ENCODE results near the gene ZNF438. TPM values are rescaled to one million over a fixed set of nuclear protein-coding genes. Genes with fewer than 3 reads are reported as not detected.

The ZNF438 gene
- polyA plus RNA-seq, 4 donors, result 7.0 to 9.1 (median 8.6) TPM

DNA sequence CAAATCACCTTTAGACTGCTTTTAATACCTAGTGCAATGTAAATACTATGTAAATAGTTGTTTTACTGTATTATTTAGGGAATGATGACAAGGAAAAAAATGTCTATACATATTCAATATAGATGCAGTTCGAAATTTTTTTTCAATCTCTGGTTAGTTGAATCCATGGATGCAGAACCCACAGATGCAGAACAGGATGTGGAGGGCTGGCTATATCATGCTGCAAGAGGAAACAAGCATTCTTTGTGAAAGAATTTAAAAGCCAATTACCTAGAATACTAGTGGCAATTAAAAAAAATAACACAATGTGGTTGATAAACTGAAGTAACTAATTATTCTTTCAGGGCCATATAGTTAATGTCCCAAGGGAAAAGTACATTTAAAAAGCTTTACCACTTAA is 170.4 kb downstream of the ZNF438 start:
- DNase-seq (ENCODE audit: low read depth in 4 of 4, low spot score in 3 of 4), result no peak

GRCh38 chr10:30858499-30858898 is 173.2 kb downstream of the ZNF438 start:
- no peak for DNase-seq (ENCODE audit: low read depth in 4 of 4, low spot score in 3 of 4)

DNA sequence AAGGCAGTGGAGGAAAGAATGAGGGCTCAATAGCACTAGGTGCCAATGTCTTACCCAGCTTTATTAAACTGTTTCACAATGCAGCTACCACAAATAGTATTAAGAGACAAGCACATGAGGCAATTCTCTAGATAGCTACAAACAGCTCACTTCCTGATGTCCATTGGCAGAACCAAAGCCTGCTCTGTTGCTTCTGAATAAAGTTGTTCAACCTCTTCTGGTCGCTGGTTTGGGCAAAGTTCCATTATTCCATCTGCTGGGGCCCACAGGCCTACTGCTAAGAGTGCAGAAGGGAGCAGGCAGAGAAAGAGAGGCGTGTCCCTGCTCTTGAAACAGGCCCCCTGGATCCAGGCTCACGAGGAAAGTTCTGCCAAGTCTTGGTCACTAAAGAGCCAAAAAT is 173.9 kb downstream of the ZNF438 start:
- DNase-seq (ENCODE audit: low read depth in 4 of 4, low spot score in 3 of 4), result no peak

- DNase-seq (ENCODE audit: low read depth in 4 of 4, low spot score in 3 of 4), result no peak
Measured at GRCh38 chr10:30855131-30855530, 176.5 kb downstream of the ZNF438 start.

DNA sequence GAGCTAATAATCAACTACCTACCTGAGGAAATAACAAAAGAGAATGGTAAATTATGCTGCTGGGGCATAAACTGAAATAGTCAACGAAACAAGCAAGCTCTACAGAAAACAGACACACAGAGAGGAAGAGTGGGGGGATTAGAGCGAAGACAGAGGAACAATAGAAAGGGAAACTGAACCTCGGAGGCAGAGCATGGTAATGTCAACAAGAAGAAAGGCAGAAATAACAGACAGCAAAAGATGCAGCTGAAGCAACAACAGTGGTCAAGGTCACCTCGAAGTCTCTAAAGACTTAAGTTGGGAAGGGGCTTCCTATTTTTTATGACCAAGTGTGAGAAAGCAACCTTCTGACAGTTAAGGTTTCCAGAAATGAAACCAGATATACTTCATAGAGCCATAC is 177.0 kb downstream of the ZNF438 start:
- no peak for DNase-seq (ENCODE audit: low read depth in 4 of 4, low spot score in 3 of 4)

GRCh38 chr10:30853066-30853465 is 178.6 kb downstream of the ZNF438 start:
- DNase-seq (ENCODE audit: low read depth in 4 of 4, low spot score in 3 of 4), result no peak

- no peak for DNase-seq (ENCODE audit: low read depth in 4 of 4, low spot score in 3 of 4)
Measured at GRCh38 chr10:30850776-30851175, 180.9 kb downstream of the ZNF438 start.

DNA sequence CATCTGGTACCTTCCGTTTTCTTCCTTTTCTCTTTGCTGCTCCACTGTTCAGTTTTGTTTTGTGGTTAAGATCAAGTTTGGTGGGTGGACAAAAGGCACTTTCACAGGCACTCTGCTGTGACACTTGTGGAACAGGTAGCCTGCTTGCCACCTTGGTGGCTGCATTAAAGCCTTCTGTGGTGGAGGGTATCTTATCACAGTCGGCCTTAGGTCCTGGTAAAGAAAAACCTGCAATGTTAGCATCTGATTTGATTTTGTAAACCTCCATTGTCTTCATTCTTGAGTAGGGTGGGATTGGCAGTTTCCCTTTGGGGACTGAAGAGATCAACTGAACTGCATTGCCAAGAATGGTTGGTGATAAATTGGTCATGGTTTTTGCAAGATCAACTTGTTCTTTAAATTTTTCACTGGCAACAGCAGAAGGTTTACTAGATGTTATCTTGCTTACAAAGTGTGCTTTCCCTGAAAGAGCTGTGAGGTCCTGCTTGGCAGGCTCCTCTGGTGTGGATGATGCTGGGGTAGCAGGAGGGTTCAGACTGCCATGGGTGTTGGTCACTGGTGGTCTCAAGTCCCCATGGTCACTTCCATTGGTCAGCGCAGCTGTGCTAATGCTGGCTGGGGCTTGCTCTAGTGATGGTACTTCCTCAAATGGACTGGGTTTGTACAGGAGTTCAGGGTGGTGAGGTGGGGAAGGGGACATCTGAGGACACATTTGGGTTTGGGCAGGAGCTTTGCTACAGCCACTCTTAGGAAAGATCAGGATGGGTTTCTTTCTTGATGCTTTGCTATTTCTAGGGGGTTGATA is 182.2 kb downstream of the ZNF438 start:
- DNase-seq (ENCODE audit: low read depth in 4 of 4, low spot score in 3 of 4), result no peak

DNA sequence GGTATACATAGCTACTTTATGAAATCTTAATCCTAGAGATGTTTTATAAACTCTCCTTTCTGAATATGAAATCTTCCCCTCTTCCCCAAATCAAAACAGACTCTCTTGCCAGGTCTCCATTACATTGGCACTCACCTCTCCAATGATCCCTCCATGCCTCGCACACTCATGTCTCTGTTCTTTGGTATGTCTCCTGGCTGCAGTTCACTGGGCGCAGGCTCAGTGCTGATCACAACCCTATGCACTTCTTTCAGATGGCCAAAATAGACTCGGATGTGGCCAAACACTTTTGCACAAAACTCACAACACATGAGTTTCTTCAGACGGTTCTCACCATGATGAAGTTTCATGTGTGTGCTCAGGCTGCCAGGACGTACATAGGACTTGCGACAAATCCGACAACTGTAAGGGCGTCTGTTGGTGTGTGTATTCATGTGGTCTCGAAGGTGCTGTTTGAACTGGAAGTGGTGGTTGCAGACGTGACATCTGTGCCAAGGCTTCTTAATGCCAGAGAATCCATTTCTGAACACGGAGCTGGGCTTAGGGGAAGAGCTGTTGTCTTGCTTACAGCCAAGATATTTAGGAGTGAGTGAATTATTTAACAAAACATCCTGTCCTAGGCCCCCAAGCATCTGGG is 183.2 kb downstream of the ZNF438 start:
- DNase-seq (ENCODE audit: low read depth in 4 of 4, low spot score in 3 of 4), result no peak

DNA sequence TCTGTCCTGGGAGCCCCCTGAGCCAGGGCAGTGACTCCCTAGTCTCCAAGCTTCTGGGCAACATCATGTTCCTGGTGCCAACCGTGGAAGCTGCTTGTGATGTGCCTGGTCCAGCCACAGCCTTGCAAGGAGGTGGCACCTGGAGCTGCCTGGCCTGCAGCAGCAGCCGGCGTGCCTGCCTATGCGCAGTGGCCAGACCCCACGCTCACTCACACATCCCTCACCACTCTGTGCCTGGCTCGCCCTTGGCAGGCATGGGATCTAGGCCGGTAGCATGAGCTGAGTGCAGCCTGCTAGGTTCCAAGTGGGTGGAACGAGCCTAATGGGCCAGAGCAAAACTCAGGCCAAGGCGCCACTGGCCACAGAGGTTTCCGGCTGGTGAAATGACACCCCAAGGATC is 184.0 kb downstream of the ZNF438 start:
- no peak for DNase-seq (ENCODE audit: low read depth in 4 of 4, low spot score in 3 of 4)

DNA sequence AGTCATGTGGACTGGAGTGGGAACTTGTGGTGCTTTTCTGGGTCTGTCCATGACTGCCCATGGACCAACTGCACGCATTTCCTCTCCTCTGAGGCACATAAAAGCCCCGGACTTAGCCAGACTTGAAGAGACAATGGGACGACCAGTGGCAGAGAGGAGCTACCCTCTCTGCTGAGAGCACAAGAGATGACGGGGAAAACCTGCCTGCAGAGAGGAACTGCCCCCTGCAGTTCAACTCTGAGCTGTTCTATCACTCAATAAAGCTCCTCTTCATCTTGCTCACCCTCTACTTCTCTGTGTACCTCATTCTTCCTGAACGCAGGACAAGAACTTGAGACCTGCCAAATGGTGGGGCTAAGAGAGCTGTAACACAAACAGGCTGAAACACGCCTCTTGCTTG is 184.5 kb downstream of the ZNF438 start:
- DNase-seq (ENCODE audit: low read depth in 4 of 4, low spot score in 3 of 4), result no peak

DNA sequence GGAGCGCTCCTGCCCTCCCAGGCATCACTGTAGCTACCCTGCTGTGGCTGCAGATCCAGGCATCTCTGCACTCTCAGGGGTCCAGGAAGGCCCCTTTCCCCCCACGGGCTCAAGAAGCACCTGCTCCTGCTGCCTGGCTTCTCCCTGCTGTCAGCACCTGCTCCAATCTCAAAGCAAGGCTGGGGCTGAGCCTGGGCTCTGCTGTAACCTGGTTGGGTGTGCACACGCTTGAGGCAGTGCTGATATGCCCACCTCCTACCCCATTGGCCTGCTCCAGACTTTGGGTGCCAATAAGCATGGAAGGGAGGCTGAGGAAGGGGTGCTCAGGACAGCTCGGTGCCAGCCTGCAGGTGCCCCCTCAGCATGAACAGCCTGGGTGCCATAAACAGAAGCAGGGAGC is 185.0 kb downstream of the ZNF438 start:
- no peak for DNase-seq (ENCODE audit: low read depth in 4 of 4, low spot score in 3 of 4)

GRCh38 chr10:30842894-30843293 is 188.8 kb downstream of the ZNF438 start:
- no peak for DNase-seq (ENCODE audit: low read depth in 4 of 4, low spot score in 3 of 4)

DNA sequence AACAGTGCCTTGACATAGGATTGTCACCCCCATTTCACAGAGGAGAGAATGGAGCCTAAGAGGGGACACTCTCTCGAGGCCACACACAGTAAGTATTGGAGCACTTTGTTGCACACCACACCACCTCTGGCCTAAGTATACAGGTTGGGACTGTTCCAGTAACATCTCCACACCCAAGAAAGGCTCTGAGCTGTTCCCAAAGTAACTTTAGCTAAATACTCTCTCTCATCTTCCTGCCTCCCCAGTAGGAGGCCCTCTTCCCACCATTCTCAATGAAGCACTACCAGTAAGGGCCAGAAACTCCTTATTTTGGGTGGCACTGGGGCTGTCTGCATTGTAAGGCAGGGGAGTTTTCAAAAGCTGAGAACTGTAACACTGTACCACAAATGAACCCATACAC is 189.5 kb downstream of the ZNF438 start:
- DNase-seq (ENCODE audit: low read depth in 4 of 4, low spot score in 3 of 4), result no peak

GRCh38 chr10:30840395-30841050 is 191.1 kb downstream of the ZNF438 start:
- DNase-seq (ENCODE audit: low read depth in 4 of 4, low spot score in 3 of 4), result no peak

DNA sequence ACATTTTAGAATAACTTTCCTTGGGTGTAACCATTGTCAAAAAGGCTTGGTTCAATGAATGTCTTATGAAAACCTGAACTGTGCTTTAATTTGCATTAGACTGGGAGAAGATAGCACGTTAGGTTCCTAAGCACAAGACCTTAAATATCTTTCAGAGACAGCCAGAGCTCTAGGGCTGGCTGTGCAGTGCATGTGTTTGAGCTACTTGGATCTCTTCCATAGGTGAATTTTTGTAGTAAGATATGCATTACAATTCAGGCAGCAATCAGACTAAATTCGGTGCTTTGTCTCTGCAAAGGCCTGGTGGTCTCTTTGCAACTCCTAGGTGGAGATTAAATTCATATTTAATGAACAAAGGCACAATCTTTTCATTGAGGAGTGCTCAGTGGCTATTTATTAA is 192.0 kb downstream of the ZNF438 start:
- no peak for DNase-seq (ENCODE audit: low read depth in 4 of 4, low spot score in 3 of 4)

GRCh38 chr10:30836406-30836805 is 195.3 kb downstream of the ZNF438 start:
- no peak for DNase-seq (ENCODE audit: low read depth in 4 of 4, low spot score in 3 of 4)

DNA sequence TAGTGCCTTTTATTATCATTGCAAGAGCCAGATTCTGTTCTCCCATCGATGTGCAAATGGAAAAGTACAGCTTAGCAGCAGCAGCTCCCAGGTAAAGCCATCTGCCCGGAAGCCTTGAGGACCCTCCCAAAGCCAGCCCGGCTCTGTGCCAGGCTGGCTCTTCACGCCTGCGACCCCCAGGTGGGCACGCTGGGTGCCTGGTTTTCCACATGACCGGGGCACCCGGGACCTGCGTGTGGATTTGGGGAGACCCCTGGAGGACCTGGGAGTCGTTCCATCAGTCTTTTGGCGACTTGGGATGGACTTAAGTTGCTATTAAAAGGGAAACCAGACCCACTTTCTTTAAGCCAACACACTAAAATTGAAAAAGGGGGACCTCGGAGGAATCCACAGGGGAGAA is 196.5 kb downstream of the ZNF438 start:
- no peak for DNase-seq (ENCODE audit: low read depth in 4 of 4, low spot score in 3 of 4)

DNA sequence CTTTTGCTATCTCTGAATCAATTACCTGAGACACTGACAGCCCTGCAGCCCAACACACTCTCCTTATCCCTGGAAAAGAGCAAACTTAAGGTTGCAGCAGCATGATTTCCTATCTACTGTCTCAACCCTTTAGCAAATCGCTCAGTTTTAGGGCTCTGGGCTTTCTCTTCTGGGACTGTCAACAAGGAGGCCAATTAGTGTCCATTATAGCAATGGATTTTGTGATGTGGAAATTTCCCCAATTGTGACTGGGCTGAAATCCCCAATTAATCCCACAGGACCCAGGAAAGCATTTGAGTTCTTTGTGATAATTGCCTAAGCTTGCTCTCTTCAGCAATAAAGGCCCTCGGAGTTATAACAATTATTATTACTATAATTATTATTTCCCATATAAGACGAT is 197.0 kb downstream of the ZNF438 start:
- no peak for DNase-seq (ENCODE audit: low read depth in 4 of 4, low spot score in 3 of 4)

DNA sequence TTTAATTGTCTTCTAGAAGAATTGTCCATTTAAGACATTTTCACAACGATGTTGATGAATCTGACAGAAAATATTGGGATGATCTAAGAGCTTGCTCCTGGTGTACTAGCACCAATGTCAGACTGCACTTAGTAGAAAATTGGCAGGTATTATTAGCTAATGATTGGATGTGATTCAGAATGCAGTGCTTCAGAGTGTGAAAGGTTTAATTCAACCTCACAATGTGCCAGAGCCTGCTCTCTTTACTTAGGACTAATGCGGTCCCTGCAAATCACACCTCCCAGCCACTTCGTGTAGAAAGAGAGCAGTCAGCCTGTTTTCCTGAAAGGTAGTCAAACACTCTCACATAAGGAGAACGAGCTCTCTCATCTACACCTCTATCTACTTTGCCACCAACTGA is 197.5 kb downstream of the ZNF438 start:
- no peak for DNase-seq (ENCODE audit: low read depth in 4 of 4, low spot score in 3 of 4)

- DNase-seq (ENCODE audit: low read depth in 4 of 4, low spot score in 3 of 4), result no peak
Measured at GRCh38 chr10:30833628-30833970, 198.1 kb downstream of the ZNF438 start.
